DOHH2 (cell line): ENCODE results near the gene ANKRD65.
"Not testable (repeated sequence)": the region's sequence is repeated elsewhere in the genome, so short reads cannot be mapped to it uniquely, and the experiment has no call there.

Source experiments
- CTCF ChIP-seq: fragments of 200-600 bp; sonication (generic); IDR thresholded peaks from one replicate; pipeline ENCODE4 v1.5.1; 2014; ENCODE audit warnings: antibody characterized with exemption, mild to moderate bottlenecking, low read depth, low read length; ENCODE audit not compliant: poor library complexity, severe bottlenecking
- EZH2phosphoT487 ChIP-seq: fragments of 200-600 bp; sonication (generic); IDR thresholded peaks from 2 replicates; pipeline ENCODE4 v1.6.1; 2017; ENCODE audit warnings: borderline replicate concordance, mild to moderate bottlenecking, antibody characterized with exemption, low read length, moderate library complexity, mixed read lengths

DNA sequence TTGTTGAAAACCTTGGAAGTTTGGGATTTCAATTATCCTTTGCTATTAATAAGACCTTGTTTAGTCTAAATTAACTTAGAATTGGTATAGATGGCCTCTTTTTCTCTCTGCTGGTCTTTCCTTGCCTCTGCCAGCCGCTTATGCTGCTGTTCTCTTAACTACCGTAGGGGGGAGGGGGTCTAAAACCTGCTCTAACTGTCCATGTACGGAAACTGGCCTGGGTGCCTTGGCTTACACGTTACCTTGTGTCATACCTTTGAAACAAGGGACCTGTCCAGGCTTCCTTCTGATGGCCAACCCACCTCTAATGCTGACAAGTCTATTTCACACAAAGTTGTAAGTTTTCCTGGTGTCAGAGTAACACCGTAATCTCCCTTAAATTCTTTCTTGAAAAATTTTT, 3.7 kb downstream of the ANKRD65 start:
- not testable (repeated sequence) for TF ChIP-seq CTCF, EZH2phosphoT487
